Fibroblast of the aortic adventitia (primary cell): ENCODE results near the gene VAC14. TPM values are rescaled to one million over a fixed set of nuclear protein-coding genes. Genes with fewer than 3 reads are reported as not detected.
A peak's percentile ranks its signal among the peaks of the same experiment; 100 is the strongest.

Experiments used
- DNase-seq: peaks from one replicate; pipeline ENCODE4 v3.0.0-alpha.2; 2010; ENCODE audit warnings: low read depth
- H3K4me3 ChIP-seq: 2 replicates; pipeline ENCODE4 v1.5.1; 2011; ENCODE audit warnings: low read depth, mild to moderate bottlenecking, control low read depth, low read length, moderate library complexity
- CTCF ChIP-seq: IDR thresholded peaks from 2 replicates; pipeline ENCODE4 v1.5.1; 2011; ENCODE audit warnings: mild to moderate bottlenecking, low read length, control low read depth, inconsistent platforms; ENCODE audit not compliant: insufficient read depth
- total RNA-seq: library from RNA; depleted of rRNA; stranded (reverse); fragments of >200 nt; gene quantifications from 2 replicates; pipeline ENCODE4 v1.2.3, GENCODE V29; 2012; ENCODE audit warnings: low replicate concordance

The VAC14 gene
- total RNA-seq, 1 donor, result 29.7 TPM

GRCh38 chr16:70691223-70692129 lies 109.5 kb downstream of the VAC14 start:
- TF ChIP-seq CTCF, result no peak
- peak; percentile 94 for DNase-seq
- no peak overlapping the region for H3K4me3 ChIP-seq

GRCh38 chr16:70689970-70690891 lies 110.7 kb downstream of the VAC14 start:
- no peak for DNase-seq
- no peak overlapping the region for H3K4me3 ChIP-seq
- no peak for TF ChIP-seq CTCF

GRCh38 chr16:70689035-70689969 lies 111.7 kb downstream of the VAC14 start:
- no peak overlapping the region for H3K4me3 ChIP-seq
- no peak for DNase-seq
- no peak for TF ChIP-seq CTCF

GRCh38 chr16:70688246-70688742 lies 112.7 kb downstream of the VAC14 start:
- TF ChIP-seq CTCF, result no peak
- peak; percentile 29 for DNase-seq
- H3K4me3 ChIP-seq, result no peak overlapping the region

GRCh38 chr16:70687671-70688245 lies 113.2 kb downstream of the VAC14 start:
- no peak overlapping the region for H3K4me3 ChIP-seq
- no peak for DNase-seq
- no peak for TF ChIP-seq CTCF
